DMS79 treated with DMSO at 0.1 percent for 48 hours (cell line): Measurements from ENCODE around the gene INHA.
A peak's percentile ranks its signal among the peaks of the same experiment; 100 is the strongest.

Experiments
- DNase-seq: peaks from one replicate; lab custom pipeline; 2025; lab: John Stamatoyannopoulos, UW

The INHA gene

DNA sequence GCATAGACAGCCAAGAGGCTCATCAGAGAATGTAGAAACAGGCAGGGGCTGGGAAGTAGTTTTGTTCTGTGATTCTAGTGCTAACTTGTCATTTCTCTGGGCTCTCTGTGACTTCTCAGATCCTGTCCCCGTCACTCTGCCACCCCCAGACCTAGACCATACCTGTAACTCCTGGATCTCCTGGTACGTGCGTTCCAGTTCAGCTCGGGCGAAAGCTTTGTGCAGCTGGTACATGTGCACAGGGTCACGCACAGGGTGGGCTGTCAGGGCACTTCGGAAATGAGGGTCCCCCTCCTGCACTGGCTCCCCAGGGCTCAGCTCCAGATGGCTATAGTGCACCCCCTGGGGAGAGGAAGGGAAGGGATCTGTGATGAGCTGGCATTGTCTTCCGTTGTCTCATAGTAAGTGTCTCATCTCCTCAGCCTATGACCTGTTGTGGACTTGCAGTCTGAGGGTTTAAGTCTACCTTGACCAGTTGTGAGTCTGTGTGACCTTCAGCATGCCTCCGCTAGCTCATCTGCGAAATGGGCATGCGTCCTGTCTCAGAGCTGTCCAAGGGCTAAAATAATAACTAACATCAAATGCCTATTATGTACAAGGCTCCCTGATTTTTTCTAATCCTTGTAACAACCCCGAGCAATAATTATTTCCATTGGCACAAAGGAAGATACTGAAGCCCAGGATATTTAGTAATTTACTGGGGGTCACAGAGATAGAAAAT, 31.2 kb upstream of the INHA start:
- no peak for DNase-seq

DNA sequence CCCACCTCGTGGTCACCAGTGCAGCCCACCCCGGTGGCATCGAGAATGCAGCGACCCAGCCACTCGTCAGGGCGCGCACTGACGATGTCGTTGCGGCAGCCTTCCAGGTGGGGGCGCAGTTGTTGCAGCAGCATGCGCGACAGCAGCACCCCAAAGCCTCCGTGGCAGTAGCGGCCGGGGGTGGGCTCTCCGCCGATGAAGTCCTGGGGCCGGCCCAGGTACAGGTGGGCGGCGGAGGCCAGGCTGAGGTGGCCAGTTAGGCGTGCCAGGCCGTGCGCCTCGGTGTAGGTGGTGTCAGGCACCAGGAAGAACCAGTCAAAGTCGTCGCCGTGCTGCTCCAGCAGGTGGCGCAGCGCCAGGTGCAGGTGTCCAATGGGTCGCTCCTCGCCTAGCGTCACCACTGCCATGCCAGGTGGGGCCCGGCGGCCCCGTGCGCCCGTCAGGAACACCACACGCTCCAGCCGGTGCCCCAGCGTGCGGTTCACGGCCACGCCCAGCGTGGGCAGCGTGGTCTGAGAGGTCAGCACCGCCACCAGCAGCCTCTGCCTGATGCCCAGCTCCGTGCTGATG, 30.4 kb upstream of the INHA start:
- peak; percentile 64 for DNase-seq

GRCh38 chr2:219542931-219543595, 29.0 kb upstream of the INHA start:
- DNase-seq = no peak

DNA sequence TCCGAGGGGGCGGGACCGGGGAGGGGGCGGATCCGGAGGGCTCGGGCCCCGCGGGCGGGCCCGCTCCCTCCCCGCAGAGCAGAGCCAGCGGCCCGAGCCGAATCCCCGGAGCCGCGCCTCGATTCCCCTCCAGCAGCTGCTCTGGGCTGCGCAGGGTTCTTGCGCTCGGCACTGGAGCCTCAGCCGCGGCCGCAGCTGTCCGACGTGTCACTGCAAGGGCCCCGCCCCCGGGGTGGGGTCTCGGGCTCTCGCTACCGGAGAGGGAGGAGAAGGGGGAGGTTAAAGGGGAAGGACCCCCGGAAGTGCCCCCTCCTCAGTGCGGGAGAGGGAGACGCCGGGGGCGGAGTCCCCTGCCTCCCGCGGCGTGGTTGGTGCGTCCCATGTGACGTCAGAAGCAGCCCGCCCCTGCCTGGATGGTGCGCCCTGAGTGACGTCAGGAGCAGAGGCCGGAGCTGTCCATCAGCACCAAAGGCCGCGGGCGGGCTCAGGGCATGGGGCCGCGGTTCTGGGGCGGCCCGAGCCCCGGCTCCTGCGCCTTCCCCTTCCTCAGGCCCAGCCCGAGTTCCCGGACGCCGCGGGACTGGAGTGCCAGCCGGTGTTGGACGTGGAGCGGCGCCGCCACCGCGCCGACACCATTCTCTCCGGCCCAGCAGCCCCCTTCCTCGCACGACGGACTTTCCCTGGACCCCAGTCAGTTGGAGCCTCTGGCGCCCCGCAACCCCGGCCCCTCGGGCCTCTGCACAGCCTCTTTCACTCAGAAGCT, 28.3 kb upstream of the INHA start, which contains the start of the genes CHPF and TMEM198:
TSS of gene CHPF (minus strand) at position 214 of the 763 bp plus-strand sequence. CDS start 271 bp downstream, outside the sequence.
TSS of gene TMEM198 (plus strand) at position 433 of the 763 bp plus-strand sequence. CDS start 700 bp downstream, outside the sequence.
- DNase-seq = peak; percentile 90

DNA sequence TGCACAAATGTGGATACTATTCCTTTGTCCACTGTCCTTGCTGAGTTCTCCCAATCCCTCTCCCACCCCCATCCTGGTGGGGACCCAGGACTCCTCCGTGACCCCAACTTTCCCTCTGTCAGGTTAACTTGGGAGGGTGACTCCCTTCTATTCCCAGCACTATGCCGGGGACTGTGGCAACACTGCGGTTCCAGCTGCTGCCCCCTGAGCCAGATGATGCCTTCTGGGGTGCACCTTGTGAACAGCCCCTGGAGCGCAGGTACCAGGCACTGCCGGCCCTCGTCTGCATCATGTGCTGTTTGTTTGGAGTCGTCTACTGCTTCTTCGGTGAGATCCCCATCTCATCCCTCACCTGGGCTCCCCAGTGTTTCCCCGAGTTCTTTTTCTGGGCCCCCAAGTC, 27.5 kb upstream of the INHA start:
- DNase-seq = no peak

- DNase-seq = no peak
Observed at GRCh38 chr2:219545295-219545942, 26.7 kb upstream of the INHA start.

- no peak for DNase-seq
Observed at GRCh38 chr2:219545943-219546352, 26.2 kb upstream of the INHA start.

DNA sequence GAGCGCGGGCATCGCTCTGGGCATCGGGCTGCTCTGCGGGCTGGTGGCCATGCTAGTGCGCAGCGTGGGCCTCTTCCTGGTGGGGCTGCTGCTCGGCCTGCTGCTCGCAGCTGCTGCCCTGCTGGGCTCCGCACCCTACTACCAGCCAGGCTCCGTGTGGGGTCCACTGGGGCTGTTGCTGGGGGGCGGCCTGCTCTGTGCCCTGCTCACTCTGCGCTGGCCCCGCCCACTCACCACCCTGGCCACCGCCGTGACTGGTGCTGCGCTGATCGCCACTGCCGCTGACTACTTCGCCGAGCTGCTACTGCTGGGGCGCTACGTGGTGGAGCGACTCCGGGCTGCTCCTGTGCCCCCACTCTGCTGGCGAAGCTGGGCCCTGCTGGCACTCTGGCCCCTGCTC, 24.5 kb upstream of the INHA start:
- DNase-seq = no peak

DNA sequence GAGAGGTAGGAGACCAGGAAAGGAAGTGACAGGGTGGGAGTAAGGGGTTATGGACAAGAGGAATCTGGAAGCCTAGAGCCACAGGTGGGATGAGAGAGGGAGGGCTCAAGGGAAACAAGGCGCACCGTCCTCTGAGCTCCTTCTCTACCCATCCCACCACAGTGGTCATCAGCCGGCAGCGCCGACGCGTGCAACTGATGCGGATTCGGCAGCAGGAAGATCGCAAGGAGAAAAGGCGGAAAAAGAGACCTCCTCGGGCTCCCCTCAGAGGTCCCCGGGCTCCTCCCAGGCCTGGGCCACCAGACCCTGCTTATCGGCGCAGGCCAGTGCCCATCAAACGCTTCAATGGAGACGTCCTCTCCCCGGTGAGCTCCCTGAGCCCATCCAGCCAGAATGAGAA, 23.1 kb upstream of the INHA start:
- DNase-seq = no peak

- DNase-seq = no peak
Observed at GRCh38 chr2:219549619-219550018, 22.5 kb upstream of the INHA start.

- no peak for DNase-seq
Observed at GRCh38 chr2:219551441-219552381, 20.4 kb upstream of the INHA start.

- peak; percentile 77 for DNase-seq
Observed at GRCh38 chr2:219552382-219553167, 19.5 kb upstream of the INHA start.

DNA sequence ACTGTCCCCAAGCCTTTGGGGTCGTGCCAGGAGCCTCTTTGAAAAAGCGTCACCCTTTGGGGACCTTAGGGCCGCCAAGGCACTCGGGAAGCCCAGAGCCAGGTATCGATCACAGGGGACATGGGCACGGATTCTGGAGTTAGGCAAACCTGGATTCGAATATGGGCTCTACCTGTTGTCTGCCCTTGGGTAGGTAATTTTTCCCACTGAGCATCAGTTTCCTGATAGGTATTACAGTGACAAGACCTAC, 19.0 kb upstream of the INHA start:
- no peak for DNase-seq

DNA sequence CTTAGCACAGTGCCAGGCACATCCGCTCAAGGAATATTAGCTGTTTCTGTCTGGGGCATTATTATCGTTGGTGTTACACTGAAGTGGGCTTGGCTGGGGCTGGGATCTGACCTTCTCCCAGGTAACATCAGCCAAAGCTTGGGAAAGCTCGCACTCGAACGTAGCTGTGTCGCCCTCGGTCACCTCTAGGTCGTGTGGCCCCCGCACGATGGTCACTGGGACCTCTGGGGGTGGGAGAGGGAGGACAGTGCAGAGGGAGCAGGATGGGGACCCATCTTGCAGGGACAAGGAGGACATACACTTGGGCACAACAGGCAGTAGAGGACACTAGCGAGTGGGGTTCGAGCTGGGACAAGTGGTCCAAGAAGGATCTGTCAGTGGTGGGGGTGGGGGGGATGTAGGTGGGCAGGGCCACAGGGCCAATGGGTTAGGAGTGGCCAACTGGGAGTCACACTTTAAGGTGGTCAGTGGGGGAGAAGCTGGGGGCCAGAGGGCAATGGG, 18.6 kb upstream of the INHA start:
- no peak for DNase-seq

GRCh38 chr2:219554350-219554749, 17.8 kb upstream of the INHA start:
- no peak for DNase-seq

GRCh38 chr2:219555956-219556355, 16.2 kb upstream of the INHA start:
- DNase-seq = no peak

- DNase-seq = no peak
Observed at GRCh38 chr2:219556413-219556812, 15.7 kb upstream of the INHA start.

GRCh38 chr2:219557320-219557719, 14.8 kb upstream of the INHA start:
- DNase-seq = no peak

GRCh38 chr2:219557791-219558785, 14.0 kb upstream of the INHA start:
- DNase-seq = no peak
